K562 (cell line): ENCODE measurements around the gene ITPR1. TPM values are rescaled to one million over a fixed set of nuclear protein-coding genes. Genes with fewer than 3 reads are reported as not detected.

Source experiments
- CCNT2 ChIP-seq: IDR thresholded peaks from 2 replicates; pipeline ENCODE4 v1.6.1; 2011; ENCODE audit warnings: borderline replicate concordance, low read depth, mild to moderate bottlenecking, moderate library complexity, mixed read lengths, low read length; ENCODE audit not compliant: insufficient read length; ENCODE audit errors: extremely low read depth
- EP400 ChIP-seq: fragments of 450-650 bp; IDR thresholded peaks from 2 replicates; pipeline ENCODE4 v1.6.1; 2017; ENCODE audit warnings: antibody characterized with exemption, mild to moderate bottlenecking, moderate library complexity
- ETV6 ChIP-seq, 3 experiments: fragments of 150-350 bp in 1 of 3; sonication (generic) in 1 of 3; formaldehyde crosslinking in 1 of 3; IDR thresholded peaks; 2 replicates each; pipeline versions ENCODE4 v1.6.1 to v1.8.0; 2014 to 2022; ENCODE audit warnings: borderline replicate concordance in 2 of 3, low read depth in 2 of 3, antibody characterized with exemption in 1 of 3, low read length in 1 of 3, mild to moderate bottlenecking in 1 of 3, missing genetic modification reagents in 1 of 3
- HLTF ChIP-seq: fragments of 450-650 bp; IDR thresholded peaks from 2 replicates; pipeline ENCODE4 v1.6.1; 2016
- JUNB ChIP-seq: fragments of 450-650 bp; formaldehyde crosslinking; conservative IDR thresholded peaks from 2 replicates; pipeline ENCODE4 v1.4.0; 2020; ENCODE audit warnings: mild to moderate bottlenecking
- LEF1 ChIP-seq: fragments of 450-650 bp; IDR thresholded peaks from 2 replicates; pipeline ENCODE4 v1.6.1; 2016; ENCODE audit warnings: mild to moderate bottlenecking
- MCM7 ChIP-seq, 2 experiments: fragments of 450-650 bp; IDR thresholded peaks; 2 replicates each; pipeline ENCODE4 v1.6.1; 2016 to 2018
- NCOR1 ChIP-seq: fragments of 450-650 bp; IDR thresholded peaks from 2 replicates; pipeline ENCODE4 v1.6.1; 2016; ENCODE audit warnings: mild to moderate bottlenecking, moderate library complexity
- PTTG1 ChIP-seq: fragments of 450-650 bp; IDR thresholded peaks from 2 replicates; pipeline ENCODE4 v1.6.1; 2016; ENCODE audit warnings: low read depth, mild to moderate bottlenecking, missing genetic modification characterization, missing compliant biosample characterization
- RBFOX2 ChIP-seq: fragments of 200-400 bp; formaldehyde crosslinking; IDR thresholded peaks from 2 replicates; pipeline ENCODE4 v1.6.1; 2017; ENCODE audit warnings: low read depth, mild to moderate bottlenecking, low read length, moderate library complexity
- STAG1 ChIP-seq: sonication (generic); formaldehyde crosslinking; IDR thresholded peaks from 2 replicates; pipeline ENCODE4 v1.5.0; 2020; ENCODE audit warnings: missing genetic modification reagents, borderline replicate concordance
- TAF1 ChIP-seq: IDR thresholded peaks from 2 replicates; pipeline ENCODE4 v1.6.1; 2011; ENCODE audit warnings: mild to moderate bottlenecking, low read length, moderate library complexity; ENCODE audit not compliant: insufficient read depth, control insufficient read depth, severe bottlenecking; ENCODE audit errors: extremely low read depth
- TRIM24 ChIP-seq, 2 experiments: fragments of 450-650 bp; IDR thresholded peaks; 2 replicates each; pipeline ENCODE4 v1.6.1; 2016
- ZKSCAN8 ChIP-seq: fragments of 200-800 bp; sonication (Bioruptor generic); IDR thresholded peaks from 2 replicates; pipeline ENCODE4 v1.6.1; 2016; ENCODE audit warnings: missing genetic modification characterization, missing compliant biosample characterization
- ZNF23 ChIP-seq: fragments of 250-450 bp; sonication (Bioruptor Pico); IDR thresholded peaks from 2 replicates; pipeline ENCODE4 v1.4.0; 2020; ENCODE audit warnings: mild to moderate bottlenecking
- ZNF584 ChIP-seq: fragments of 200-800 bp; sonication (Bioruptor generic); IDR thresholded peaks from 2 replicates; pipeline ENCODE4 v1.6.1; 2016; ENCODE audit warnings: low read depth, mild to moderate bottlenecking, missing genetic modification characterization, missing compliant biosample characterization
- ZNF76 ChIP-seq: fragments of 250-450 bp; sonication (Bioruptor Pico); IDR thresholded peaks from 2 replicates; pipeline ENCODE4 v1.4.0; 2020; ENCODE audit warnings: mild to moderate bottlenecking, moderate library complexity, borderline replicate concordance
- polyA plus RNA-seq, 8 experiments: library from polyadenylated mRNA; depleted of rRNA in 4 of 8; stranded (reverse) in 5 of 8; unstranded in 3 of 8; fragments of >200 nt; fragmentation: Nextera tagmentation in 2 of 8; fragmentation: Illumina TruSeq in 1 of 8; extraction: Ambion mirVana in 2 of 8; extraction: Trizol in 1 of 8; gene quantifications; 2 replicates each; pipeline versions ENCODE4 v1.2.1 to v1.2.3, GENCODE V29; 2011 to 2014; ENCODE audit warnings: inconsistent platforms in 1 of 8, missing spikeins in 1 of 8
- total RNA-seq, 7 experiments: library from RNA; depleted of rRNA in 6 of 7; stranded (reverse); fragments of >200 nt in 6 of 7; fragmentation: Illumina TruSeq in 2 of 7; extraction: Trizol in 2 of 7; gene quantifications; 2 replicates each; pipeline versions ENCODE4 v1.2.1 to v1.2.3, GENCODE V29; 2011 to 2021; ENCODE audit warnings: low replicate concordance in 1 of 7
- TF ChIP-seq, protein P1 (sequence below): IDR thresholded peaks from 2 replicates; pipeline ENCODE4 v1.6.1; 2011; ENCODE audit warnings: borderline replicate concordance, low read depth, mild to moderate bottlenecking, moderate library complexity, low read length; ENCODE audit not compliant: insufficient read depth, poor library complexity, severe bottlenecking
- TF ChIP-seq, protein P2 (sequence below): sonication (generic); formaldehyde crosslinking; IDR thresholded peaks from 2 replicates; pipeline ENCODE4 v1.5.0; 2020; ENCODE audit warnings: missing genetic modification reagents
- TF ChIP-seq, protein P3 (sequence below), 2 experiments: IDR thresholded peaks; 2 replicates each; pipeline ENCODE4 v1.6.1; 2012; ENCODE audit warnings: improper control_type of control experiment in 2 of 2, low read depth in 2 of 2, low read length in 2 of 2, borderline replicate concordance in 1 of 2

The ITPR1 gene
- total and polyA plus RNA-seq, 9 of the 15 experiments (the other 6 are each of a cell fraction or from before 2014, with no cell fraction given) = 22.4 to 40.0 (median 27.4) TPM

DNA sequence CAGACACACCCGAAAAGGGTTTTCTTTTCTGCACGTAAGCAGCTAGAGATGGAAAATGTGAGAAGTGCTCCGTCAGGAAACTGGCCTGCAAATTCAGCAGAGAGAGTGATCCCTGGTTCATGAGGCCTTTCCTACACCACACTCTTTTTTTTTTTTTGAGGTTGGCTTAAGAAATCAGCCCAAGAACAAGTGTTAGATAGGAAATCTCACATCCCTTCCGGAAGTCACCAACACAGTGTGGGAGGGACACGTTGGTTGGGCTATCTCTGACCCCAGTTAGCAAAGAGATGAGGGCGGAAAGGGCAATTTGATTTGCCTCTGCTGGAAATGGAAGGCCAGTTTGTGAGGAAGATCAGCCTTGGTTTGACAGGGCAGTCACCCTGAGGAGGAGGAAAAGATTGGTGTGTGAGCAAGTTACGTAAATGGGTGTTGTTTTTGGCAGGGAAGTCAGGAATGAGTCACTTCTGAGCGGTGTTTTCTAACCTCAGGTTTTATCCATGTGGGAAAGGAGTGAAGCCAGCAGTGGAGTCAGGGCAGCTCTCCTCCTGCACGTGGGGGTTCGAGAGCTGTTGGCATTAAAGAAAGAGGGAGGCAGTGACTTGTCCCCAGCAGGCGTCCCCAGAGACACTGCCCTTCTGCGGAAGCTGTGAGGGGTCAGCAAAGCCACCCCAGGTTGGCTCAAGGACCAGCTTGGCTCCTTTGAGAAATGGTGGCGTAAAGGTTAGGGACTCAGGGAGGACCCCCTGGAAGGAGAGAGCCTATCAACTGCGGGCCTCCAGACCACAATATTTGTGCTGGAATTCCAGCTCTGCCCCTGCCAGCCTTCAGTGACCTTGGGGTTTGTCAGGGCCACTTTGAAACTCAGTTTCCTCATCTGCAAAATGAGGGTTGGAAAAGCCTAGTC is 248.5 kb downstream of the ITPR1 start (continued):
- TF ChIP-seq, protein P1, sequence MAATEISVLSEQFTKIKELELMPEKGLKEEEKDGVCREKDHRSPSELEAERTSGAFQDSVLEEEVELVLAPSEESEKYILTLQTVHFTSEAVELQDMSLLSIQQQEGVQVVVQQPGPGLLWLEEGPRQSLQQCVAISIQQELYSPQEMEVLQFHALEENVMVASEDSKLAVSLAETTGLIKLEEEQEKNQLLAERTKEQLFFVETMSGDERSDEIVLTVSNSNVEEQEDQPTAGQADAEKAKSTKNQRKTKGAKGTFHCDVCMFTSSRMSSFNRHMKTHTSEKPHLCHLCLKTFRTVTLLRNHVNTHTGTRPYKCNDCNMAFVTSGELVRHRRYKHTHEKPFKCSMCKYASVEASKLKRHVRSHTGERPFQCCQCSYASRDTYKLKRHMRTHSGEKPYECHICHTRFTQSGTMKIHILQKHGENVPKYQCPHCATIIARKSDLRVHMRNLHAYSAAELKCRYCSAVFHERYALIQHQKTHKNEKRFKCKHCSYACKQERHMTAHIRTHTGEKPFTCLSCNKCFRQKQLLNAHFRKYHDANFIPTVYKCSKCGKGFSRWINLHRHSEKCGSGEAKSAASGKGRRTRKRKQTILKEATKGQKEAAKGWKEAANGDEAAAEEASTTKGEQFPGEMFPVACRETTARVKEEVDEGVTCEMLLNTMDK = no peak
- peak; percentile 81 for TF ChIP-seq EP400
- 0 out of 2 replicates have a peak, but pooled peaks have one; percentile 40 for TF ChIP-seq ZNF76
- TF ChIP-seq TAF1 = peak; percentile 55
- peak; percentile 28; the same call in 1 of the 2 replicates for TF ChIP-seq PTTG1 (tag)
- TF ChIP-seq ETV6 (IDR thresholded peaks at IDR 0.05; ENCODE audit: borderline replicate concordance in 1 of 2, low read depth in 2 of 2, low read length in 1 of 2) = peak; percentile 92 to 99
- TF ChIP-seq ETV6 (CRISPR knock-in tag; IDR thresholded peaks at IDR 0.05; ENCODE audit: borderline replicate concordance) = no peak
- TF ChIP-seq, protein P2, sequence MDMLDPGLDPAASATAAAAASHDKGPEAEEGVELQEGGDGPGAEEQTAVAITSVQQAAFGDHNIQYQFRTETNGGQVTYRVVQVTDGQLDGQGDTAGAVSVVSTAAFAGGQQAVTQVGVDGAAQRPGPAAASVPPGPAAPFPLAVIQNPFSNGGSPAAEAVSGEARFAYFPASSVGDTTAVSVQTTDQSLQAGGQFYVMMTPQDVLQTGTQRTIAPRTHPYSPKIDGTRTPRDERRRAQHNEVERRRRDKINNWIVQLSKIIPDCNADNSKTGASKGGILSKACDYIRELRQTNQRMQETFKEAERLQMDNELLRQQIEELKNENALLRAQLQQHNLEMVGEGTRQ (CRISPR knock-in tag) = no peak
- TF ChIP-seq, protein P3, sequence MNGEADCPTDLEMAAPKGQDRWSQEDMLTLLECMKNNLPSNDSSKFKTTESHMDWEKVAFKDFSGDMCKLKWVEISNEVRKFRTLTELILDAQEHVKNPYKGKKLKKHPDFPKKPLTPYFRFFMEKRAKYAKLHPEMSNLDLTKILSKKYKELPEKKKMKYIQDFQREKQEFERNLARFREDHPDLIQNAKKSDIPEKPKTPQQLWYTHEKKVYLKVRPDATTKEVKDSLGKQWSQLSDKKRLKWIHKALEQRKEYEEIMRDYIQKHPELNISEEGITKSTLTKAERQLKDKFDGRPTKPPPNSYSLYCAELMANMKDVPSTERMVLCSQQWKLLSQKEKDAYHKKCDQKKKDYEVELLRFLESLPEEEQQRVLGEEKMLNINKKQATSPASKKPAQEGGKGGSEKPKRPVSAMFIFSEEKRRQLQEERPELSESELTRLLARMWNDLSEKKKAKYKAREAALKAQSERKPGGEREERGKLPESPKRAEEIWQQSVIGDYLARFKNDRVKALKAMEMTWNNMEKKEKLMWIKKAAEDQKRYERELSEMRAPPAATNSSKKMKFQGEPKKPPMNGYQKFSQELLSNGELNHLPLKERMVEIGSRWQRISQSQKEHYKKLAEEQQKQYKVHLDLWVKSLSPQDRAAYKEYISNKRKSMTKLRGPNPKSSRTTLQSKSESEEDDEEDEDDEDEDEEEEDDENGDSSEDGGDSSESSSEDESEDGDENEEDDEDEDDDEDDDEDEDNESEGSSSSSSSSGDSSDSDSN (IDR thresholded peaks at IDR 0.05; ENCODE audit: borderline replicate concordance in 1 of 2, low read depth in 2 of 2, low read length in 2 of 2) = 0 out of 4 replicates have a peak, but pooled peaks of 1 of the 2 experiments have one; percentile 20
- TF ChIP-seq JUNB = peak; percentile 40; the same call in 1 of the 2 replicates
- TF ChIP-seq ZKSCAN8 (CRISPR knock-in tag) = peak; percentile 68; the same call in 1 of the 2 replicates
- TF ChIP-seq NCOR1 = peak; percentile 88
- peak; percentile 56 for TF ChIP-seq CCNT2
- TF ChIP-seq MCM7 (IDR thresholded peaks at IDR 0.05) = no peak
- TF ChIP-seq HLTF = peak; percentile 77
- peak; percentile 73 for TF ChIP-seq RBFOX2
- TF ChIP-seq TRIM24 (IDR thresholded peaks at IDR 0.05) = peak; percentile 72 to 88; a peak in 3 of 4 replicates
- peak; percentile 89 for TF ChIP-seq ZNF584 (CRISPR knock-in tag)
- TF ChIP-seq ZNF23 (CRISPR knock-in tag) = peak; percentile 18; the same call in 1 of the 2 replicates
- 0 out of 2 replicates have a peak, but pooled peaks have one; percentile 16 for TF ChIP-seq STAG1
- peak; percentile 84 for TF ChIP-seq LEF1
